HG03280 (cell line): ENCODE results near the gene FOXF1.

Experiments
- ATAC-seq: cut with Tn5 transposase; IDR thresholded peaks from one replicate; pipeline ENCODE4 v1.9.1; 2021; ENCODE audit warnings: mild to moderate bottlenecking, moderate library complexity; ENCODE audit not compliant: unreplicated experiment

The FOXF1 gene

DNA sequence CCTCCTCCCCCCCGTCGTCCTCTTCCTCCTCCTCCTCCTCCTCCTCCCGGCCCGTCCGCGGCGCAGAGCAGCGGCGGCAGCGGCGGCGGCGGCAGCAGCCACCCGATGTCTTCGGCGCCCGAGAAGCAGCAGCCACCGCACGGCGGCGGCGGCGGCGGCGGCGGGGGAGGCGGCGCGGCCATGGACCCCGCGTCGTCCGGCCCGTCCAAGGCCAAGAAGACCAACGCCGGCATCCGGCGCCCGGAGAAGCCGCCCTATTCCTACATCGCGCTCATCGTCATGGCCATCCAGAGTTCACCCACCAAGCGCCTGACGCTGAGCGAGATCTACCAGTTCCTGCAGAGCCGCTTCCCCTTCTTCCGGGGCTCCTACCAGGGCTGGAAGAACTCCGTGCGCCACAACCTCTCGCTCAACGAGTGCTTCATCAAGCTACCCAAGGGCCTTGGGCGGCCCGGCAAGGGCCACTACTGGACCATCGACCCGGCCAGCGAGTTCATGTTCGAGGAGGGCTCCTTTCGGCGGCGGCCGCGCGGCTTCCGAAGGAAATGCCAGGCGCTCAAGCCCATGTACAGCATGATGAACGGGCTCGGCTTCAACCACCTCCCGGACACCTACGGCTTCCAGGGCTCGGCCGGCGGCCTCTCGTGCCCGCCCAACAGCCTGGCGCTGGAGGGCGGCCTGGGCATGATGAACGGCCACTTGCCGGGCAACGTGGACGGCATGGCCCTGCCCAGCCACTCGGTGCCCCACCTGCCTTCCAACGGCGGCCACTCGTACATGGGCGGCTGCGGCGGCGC, at the start of gene FOXF1:
Gene FOXF1 (plus strand): TSS at position 63 of the 797 bp plus-strand sequence. CDS start 43 bp downstream, at position 106.
- ATAC-seq, result no peak

DNA sequence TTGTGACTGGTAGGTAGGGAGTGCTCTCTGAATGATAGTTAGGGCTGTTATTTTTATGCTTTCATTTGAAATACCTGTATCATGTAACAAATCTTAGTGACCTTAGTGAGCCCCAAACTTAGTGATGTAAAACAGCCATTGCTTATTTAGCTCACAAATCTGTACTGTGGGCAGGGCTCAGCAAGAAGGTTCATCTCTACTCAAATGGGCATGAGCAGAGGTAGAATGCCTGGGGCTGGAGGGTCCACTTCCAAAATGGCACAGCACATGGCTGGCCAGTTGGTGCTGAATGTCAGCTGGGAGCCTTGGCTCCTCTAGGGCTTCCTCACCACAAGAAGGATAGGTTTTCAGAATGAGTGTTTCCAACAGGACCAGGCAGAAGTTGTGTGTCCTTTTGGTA, 49.3 kb upstream of the FOXF1 start:
- no peak for ATAC-seq

DNA sequence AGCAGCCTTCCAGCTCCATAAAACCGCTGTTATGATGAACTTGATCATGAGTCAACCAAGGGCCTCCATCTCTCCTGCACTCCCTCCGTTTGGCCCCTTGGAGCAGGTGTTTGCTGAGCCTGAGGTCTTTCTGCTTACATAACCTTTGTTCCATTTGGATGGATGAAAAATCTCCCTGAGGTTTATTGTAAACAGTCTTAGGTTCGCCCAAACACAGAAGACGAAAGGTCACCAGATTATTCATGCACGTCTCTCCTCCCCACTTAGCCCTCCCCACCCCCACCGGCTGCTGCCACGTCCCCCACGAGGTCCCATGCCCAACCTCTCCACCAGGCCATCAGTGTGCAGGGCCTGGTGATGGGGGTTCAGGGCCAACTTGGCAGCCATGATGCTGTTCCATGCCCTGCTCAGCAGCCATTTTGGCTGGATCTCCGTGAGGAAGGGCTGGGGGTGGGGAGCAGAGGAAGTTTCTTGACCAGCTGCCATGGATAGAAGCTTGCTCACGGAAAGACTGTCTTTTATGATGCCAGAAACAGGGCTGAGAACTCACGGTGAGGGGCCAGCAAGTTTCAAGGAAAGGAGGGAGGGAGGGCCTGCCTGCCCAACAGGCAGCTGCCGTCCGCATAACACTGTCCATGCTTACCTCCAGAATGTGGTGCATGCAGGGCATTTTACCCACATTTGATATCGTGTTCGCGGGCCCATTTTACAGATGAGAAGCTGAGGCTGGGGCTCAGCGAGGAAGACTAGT, 47.8 kb upstream of the FOXF1 start:
- no peak for ATAC-seq

DNA sequence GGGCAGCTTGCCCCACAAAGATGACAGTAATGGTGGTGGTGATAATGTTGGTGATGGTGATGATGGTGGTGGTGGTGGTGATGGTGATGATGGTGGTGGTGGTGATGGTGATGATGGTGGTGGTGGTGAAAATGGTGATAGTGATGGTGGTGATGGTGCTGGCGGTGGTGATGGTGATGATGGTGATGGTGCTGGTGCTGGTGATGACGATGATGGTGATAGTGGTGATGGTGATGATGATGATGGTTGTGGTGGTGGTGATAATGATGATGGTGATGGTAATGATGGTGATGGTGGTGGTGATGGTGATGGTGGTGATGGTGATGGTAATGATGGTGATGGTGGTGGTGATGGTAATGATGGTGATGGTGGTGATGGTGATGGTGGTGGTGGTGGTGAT, 46.3 kb upstream of the FOXF1 start:
- ATAC-seq, result no peak

DNA sequence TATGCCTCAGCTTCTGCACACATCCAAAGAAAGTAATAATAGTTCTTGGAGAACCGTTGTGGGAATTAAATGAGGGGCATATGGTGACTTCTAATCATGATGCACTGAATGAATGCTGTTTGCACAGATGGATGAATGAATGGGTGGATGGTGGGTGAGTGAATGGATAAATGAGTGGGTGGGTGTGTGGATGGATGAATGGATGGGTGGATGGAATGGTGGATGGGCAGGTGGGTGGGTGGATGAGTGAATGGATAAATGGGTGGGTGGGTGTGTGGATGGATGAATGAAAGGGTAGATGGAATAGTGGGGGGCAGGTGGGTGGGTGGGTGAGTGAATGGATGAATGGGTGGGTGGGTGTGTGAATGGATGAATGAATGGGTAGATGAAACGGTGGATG, 44.9 kb upstream of the FOXF1 start:
- no peak for ATAC-seq

DNA sequence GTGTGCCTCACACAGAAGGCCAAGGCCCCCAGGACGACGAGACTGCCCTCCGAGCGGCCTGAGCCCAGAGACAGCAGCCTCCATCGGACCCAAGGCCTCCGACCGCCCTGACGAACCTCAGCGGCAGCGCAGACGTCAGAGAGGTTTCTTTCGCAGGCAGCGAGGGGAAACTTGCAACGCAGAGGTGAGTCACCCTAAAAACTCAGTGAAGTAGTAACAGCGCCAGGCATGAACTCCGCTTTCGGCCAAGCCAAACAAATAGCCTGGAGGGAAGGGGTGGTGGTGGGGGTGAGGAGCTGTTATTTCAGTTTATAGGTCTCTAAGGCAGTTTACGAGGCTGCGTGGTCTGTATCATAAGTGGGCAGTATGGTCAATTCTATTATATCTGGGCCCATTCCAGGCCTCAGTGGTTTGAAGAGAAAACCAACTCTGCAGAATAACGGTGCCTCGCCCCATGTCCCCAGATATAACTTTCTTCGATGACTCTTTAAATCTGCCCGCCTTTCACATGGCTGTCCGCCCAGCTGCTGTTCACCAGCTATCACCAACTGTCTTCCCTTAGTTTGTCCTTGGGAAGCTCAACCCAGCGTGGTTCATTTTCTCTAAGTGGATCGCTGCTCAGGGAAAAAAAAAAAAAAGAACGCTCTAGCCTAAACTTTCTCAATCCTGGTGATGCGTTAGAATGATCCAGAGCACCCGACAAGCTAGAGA, 43.5 kb upstream of the FOXF1 start:
- no peak for ATAC-seq

DNA sequence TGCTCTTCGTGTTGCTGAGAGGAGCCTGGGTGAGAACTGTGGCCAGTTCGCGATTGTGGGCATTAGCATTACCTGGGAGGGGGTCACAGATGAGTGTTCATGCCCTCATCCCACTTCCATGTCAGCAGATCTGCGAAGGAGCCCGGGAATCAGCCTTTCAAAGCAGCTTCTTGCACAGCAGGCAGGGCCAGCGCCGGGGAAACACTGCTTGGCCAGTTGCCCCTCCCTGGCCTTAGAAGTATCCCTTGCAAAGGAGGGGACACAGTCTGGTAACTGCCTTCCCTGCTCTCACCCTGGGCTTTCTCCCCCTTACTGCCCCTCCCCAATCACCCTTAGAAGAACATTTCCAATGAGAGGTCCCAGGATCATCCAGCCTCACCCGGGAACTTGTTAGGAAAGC, 42.8 kb upstream of the FOXF1 start:
- ATAC-seq, result no peak

DNA sequence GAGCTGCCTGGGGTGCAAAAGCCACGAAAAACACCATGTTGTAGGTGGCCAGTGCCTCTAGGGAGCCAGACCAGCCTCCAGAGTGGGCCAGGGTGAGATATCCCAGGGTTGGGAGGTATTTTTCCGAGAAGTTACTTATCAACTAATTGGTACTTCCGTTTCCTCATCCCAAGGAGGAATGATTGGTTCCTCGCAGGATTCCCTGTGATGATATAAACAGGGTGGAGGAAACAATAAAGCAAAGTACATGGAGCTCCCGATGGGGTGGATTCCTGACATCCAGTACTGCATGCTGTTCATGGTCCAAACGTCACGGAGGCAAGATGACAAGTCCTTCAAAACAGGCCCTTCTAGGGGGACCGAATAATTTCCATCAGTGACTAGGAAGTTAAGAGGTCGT, 39.4 kb upstream of the FOXF1 start:
- no peak for ATAC-seq

DNA sequence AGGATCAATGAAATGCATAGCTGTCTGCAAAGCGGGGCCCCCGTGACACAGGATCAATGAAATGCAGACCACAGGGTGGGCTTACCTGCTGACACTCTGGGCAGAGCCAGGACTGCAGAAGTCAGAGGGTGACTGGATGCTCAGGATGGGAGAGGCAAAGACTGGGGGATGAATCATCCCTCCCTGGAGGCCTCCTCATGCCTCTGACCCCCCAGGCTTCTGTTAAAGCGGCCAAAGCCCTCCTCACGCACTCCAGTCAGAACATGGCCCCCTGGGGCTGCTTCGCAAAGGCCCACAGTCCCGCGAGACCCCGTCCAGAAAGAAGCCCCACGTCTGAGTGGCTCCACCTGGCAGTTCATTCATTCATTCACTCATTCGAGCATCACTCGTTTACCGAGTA, 38.4 kb upstream of the FOXF1 start:
- no peak for ATAC-seq

DNA sequence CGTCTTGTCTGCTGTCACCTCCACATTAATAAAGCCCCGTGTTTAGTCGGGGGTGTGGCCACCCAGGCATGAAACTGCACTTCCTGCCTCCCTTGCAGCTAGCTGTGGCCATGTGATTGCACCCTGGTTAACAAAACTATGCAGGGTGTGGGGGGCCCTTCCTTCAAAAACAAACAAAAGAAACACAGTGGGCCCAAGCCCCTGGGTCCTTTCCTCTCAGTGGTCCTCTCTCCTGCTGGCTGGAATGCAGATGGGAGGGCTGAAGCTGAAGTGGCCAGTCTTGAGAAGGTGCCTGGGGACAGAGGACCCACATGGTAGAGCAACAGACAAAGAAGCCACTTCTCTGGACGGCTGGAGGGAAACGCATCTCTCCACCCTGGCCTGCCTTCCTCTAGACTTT, 38.0 kb upstream of the FOXF1 start:
- ATAC-seq, result no peak

DNA sequence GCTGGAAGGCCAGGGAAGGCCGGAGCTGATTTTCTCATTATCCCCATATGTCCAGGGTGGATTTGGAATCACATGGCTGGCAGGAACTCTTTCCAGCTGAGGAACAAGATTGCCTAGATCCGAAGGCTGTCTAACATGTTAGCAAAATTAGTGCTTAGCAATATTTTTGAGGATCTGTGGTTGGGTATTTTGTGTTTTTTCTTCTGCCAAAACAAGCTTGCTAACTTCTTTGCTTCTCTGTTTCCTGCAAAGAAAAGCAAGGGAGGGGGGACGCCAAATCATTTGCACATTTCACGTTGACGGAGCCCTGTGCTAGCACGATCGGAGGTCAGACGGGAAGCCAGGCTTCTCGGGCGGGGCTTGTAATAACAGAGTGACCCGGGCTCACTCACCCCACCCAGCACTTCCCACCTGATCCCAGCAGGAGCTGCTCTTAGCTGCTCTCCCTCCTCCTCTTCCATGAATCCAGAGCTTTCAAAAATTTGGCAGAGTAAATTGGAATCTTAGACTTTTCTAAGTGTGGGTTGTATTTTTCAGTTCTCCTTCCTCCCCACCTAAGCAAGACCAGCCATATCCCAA, 33.3 kb upstream of the FOXF1 start:
- ATAC-seq, result no peak

DNA sequence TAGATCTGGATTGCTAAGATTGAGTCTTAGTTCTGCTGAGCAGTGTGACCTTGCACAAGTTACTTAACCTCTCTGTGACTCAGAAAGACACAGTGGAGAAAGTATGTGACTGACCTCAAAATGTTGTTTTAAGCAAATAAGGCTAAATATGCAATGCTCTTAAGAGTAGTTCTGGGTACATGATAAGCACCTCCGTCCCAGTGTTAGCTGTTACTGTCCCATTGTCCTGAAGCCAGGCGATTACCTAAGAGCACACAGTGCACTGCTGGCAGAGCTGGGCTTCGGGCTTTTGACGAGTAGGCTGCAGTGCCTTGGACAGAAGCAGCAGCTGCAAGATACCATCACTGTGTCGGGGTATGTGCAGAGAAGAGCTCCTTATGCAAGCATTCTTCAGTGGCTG, 32.7 kb upstream of the FOXF1 start:
- no peak for ATAC-seq

DNA sequence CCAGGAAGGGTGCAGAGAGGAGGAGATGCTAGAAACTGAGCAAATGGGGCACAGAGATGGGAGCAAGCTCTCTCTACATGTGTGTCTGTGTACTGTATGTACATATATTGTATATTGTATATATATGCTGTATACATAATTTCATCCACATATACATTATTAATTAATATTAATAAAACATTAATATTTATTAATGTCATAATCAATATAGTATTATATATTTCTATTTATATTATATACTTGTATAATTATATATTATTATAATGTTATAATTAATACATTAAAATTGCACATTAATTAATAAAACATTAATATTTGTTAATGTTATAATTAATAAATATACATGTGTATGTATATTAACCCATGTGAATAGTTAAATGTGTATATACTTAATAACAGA, 31.5 kb upstream of the FOXF1 start:
- ATAC-seq, result no peak

DNA sequence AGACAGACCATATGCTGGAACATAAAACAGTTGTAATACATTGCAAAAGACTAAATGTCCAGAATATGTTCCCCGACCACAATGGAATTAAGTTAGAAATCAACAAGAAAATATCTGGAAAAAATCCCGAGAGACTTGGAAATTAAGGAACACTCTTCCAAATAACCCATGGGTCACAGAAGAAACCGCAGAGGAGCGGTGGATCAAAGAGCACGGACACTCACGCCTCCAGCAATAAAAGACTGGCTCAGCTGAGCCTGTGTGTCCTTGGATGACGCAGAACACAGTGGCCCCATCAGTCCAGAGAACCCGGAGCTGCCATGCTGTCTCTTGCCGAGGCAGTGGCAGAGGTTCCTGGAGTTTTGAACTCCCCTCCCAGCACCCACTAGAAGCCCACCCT, 30.9 kb upstream of the FOXF1 start:
- ATAC-seq, result no peak

DNA sequence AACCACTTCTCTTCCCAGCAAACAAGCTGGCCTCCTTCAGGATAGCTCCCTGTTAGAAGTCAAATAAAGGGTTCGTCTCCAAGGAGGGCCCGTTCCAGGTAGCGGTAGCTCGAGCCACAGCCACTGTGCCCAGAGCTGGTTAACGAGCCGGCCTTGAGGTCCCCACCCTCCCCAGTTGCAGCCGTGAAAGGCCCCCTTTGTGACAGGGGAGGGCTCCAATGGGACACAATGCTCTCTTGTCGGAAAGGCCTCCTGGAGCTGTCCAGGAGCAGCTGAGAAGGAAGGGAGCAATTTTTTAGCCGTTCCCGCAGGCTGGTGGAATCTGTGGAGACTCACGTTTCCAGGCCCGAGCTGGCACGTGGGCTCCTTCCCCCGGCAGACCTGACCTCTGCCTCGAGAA, 29.9 kb upstream of the FOXF1 start:
- ATAC-seq, result no peak

DNA sequence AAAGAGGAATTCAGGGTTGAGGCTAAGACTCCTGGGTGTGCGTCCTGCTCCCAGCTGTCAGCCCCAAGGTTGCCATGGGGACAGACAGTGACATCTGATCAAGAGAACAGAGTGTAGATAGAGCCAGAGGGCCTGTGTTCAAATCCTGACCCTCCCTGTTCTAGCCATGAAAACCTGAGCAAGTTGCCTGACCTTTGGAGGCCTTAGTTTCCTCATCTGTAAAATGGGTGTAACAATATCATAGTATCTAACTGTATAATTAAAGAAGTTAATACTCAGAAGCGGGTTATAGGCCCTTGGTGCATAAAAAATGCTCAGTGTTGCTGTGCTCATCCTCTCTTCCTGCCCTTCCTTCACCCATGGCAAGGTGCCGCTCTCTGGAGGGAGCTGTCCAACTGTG, 28.7 kb upstream of the FOXF1 start:
- ATAC-seq, result no peak

DNA sequence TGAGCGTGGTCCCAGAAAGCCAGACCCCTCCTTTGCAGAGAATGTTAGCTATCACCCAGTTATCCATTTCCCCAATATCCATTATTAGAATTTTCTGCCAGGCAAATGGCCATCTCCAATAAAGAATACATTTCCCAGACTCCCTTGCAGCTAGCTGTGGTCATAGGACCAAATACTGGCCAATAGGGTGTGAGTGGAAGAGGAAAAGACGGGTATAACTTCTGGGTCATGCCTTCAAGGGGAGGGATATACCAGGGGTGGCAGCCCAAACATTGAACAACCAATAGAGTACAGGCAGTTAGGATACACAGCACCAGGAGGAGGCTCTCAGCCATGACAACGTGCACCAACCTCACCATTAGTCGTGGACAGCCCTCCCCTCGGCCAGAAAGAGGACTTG, 26.1 kb upstream of the FOXF1 start:
- no peak for ATAC-seq

DNA sequence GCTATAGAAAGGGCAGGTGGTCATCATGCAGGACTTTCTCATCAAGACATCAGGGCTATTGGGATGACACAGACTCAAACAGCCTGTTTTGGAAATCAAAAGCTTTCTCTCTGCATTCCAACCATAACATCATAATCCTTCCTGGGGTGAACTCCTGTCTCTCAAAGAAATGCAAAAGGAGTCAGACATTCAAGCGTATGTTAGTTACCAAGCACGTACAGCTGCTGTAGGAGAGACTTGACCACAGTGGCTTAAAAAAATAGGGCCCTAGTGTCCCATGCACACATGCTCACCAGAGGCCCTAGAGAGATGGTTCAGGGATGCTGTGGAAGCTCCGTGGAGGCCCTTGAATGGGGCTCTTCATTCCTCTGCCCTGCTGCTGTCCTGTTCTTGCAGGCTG, 24.6 kb upstream of the FOXF1 start:
- ATAC-seq, result no peak

DNA sequence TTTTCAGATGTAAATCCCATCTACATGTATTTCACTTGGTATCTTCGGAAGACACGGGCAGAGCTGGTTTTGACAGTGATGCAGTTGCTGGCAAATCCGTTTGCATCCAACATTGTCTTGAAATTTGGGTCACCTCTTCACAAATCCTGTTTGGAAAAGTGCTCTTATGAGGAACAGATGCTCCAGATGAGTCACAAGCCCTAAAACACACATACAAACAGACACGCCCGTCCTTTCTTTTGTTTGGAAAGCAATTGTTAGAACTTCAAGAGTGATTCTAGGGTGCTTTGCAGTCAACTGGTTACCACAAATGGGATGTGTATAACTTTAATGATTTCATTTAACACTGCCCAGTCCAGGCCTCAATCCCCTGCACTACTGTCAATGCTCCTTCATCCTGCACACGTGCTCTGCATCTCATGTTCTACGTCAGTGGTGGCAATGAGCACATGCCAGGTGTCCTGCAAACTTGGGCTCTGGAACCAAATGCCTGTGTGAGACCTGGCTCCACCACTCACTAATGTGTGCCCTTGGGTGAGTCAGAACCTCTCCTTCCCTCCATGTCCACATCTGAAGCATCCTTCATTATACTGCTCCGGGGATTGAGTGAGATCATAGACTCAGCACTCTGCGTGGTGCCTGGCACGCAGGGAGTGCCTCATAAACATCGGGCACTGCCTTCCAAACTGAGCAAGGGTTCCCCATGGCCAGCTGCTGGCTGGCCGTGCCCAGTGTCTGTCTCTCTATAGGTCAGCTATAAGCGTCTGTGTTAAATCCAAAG, 19.3 kb upstream of the FOXF1 start:
- ATAC-seq, result no peak

DNA sequence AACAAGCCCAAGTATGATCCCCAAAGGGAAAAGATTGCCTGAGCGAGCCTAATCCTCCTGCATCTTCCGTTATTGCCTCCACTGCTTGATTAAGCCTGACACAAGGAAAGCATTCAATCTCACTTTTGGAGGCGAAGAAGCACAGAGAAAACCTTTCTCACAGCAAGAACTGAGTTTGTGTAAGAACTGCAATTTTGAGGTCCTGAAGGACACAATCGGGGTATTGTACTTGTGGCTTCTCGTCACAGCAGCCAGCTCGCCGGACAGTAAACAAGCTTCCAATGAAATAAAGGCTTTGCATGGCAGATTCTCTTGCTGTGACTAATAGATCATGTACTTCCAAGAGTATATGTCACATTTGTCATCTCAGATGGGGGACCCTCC, 18.7 kb upstream of the FOXF1 start:
- ATAC-seq, result no peak
